HUES64 (cell line): ENCODE results near the gene LZIC.
"Not testable (repeated sequence)": the region's sequence is repeated elsewhere in the genome, so short reads cannot be mapped to it uniquely, and the experiment has no call there.

ENCODE experiments used
- H3K27ac ChIP-seq: 2 replicates; pipeline ENCODE4 v1.7.0; 2013; ENCODE audit warnings: low read depth, low read length, inconsistent platforms
- H3K27me3 ChIP-seq: 2 replicates; pipeline ENCODE4 v1.6.1; 2013; ENCODE audit warnings: mild to moderate bottlenecking, low read length; ENCODE audit not compliant: insufficient read depth
- H3K36me3 ChIP-seq: 2 replicates; pipeline ENCODE4 v1.6.1; 2013; ENCODE audit warnings: mild to moderate bottlenecking, low read length; ENCODE audit not compliant: insufficient read depth
- H3K4me1 ChIP-seq: 2 replicates; pipeline ENCODE4 v1.6.1; 2013; ENCODE audit warnings: mild to moderate bottlenecking, low read length, moderate library complexity; ENCODE audit not compliant: insufficient read depth
- H3K4me3 ChIP-seq: 2 replicates; pipeline ENCODE4 v1.5.1; 2013; ENCODE audit warnings: mild to moderate bottlenecking, low read length, moderate library complexity
- H3K9ac ChIP-seq: 2 replicates; pipeline ENCODE4 v1.6.1; 2013; ENCODE audit warnings: mild to moderate bottlenecking, low read depth, low read length
- H3K9me3 ChIP-seq: 2 replicates; pipeline ENCODE4 v1.6.1; 2013; ENCODE audit warnings: low read depth, low read length; ENCODE audit not compliant: insufficient read depth
- WGBS: fragments of 150-250, 120-280 bp; methylation state at CpG from one replicate; pipeline ENCODE4 v1.1.7; 2013; ENCODE audit warnings: missing lambda C conversion rate; 5-methylcytosine and 5-hydroxymethylcytosine counted together

Gene LZIC

DNA sequence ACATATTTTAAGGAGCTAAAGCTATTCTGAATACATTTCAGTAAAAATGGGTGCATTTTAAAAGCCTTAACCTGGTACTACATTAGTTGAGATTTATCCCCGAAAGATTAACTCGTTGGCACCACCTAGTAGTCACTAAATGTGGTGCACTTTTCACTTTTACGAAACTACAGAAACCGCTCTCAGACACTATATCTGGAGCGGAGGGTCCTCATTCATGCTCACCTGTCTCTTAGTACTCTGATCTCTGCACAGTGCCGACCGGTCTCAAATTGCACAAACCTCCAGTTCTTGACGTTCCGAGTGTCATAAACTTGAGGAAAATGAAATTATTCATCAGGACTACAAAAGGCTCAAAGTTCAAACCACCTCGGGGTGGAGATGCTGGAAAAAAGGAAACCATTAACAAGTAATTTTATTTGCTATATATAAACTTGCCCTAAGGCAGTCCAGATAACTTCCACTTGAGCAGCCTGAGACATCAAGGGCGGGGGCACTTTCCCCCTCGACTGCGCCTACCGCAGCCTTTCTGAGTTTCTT is 722 bp downstream of the LZIC start:
- Histone ChIP-seq H3K4me3 (peak overlapping the region; percentile 81), H3K9me3 (no peaks in the 10 kb centered on the region), H3K36me3 (peaks cover 7% of the 10 kb centered on the region; the same call in 1 of the 2 replicates), H3K9ac (peak overlapping the region; percentile 84), H3K27me3 (no peaks in the 10 kb centered on the region), H3K4me1 (no peaks in the 10 kb centered on the region), H3K27ac (peak overlapping the region; percentile 87)
- 3% methylated on average over 13 of the region's 14 CpGs for WGBS

DNA sequence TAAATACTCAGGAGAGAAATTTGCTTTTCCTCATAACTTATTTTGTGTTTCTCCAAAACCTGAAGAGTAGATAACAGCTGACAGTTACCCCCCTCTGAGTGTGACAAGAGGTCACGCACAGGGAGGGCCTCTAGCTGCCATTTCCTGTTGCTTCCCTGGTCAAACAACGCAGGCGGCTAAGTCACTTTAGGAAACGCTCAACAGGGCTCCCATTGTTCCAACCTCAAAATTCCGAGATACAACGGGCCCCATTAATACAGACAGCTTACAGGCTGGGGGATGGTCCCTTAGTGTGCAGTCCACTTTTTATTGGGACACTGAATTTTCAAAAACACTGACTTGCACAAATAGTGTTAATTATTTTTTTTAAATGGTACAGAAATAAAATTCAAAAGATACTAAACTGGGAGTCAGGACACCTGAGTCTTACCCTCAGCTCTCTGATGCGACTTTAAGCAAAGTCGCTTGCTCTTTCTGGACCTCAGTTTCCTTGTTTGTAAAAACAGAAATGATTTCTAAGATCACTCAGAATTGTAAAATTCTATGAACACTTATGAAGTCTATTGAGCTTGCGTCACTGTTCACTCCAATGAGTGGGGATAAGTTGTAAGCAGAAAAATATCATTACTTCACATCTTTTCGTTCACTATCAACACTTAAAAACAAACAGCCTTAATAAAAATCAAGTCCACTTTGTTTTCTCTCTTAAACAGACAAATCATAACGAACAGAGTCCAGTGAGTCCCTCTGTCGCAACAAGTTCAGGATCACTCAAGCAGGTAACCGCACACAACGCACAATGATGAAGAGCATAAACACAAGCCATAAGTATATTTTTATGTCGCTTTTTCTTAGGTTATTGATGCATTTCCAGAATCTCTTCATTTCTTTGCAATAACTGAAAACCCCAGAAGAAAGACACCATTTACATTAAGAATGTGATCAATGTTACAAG is 13.5 kb downstream of the LZIC start:
- Histone ChIP-seq H3K4me1 (peaks cover 31% of the 10 kb centered on the region), H3K27me3 (no peaks in the 10 kb centered on the region), H3K4me3 (no peak overlapping the region), H3K27ac (peak overlapping the region; percentile 81), H3K9ac (no peak overlapping the region; the same call in 1 of the 2 replicates), H3K9me3 (no peaks in the 10 kb centered on the region), H3K36me3 (peaks cover 31% of the 10 kb centered on the region)
- 51% methylated on average over 14 of the region's 15 CpGs for WGBS

DNA sequence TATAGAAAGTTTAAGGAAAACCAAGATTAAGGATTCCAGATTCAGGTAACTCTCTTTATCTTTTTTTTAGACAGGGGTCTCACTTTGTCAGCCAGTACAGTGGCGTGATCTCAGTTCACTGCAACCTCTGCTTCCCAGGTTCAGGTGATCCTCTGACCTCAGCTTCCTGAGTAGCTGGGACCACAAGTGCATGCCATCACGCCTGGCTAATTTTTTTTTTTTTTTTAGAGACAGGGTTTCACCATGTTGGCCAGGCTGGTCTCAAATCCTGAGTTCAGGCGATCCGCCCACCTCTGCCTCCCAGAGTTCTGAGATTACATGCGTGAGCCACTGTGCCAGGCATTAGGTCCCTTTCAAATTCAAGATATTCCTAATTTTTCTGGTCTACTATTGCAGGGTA is 15.9 kb downstream of the LZIC start:
- Histone ChIP-seq H3K4me3 (no peak overlapping the region), H3K9ac (no peak overlapping the region), H3K4me1 (peaks cover 40% of the 10 kb centered on the region), H3K27ac (peak overlapping the region; percentile 53; the same call in 1 of the 2 replicates), H3K27me3 (no peaks in the 10 kb centered on the region), H3K36me3 (peaks cover 18% of the 10 kb centered on the region), H3K9me3 (no peaks in the 10 kb centered on the region)
- 80% methylated on average over 5 of the region's 5 CpGs for WGBS

DNA sequence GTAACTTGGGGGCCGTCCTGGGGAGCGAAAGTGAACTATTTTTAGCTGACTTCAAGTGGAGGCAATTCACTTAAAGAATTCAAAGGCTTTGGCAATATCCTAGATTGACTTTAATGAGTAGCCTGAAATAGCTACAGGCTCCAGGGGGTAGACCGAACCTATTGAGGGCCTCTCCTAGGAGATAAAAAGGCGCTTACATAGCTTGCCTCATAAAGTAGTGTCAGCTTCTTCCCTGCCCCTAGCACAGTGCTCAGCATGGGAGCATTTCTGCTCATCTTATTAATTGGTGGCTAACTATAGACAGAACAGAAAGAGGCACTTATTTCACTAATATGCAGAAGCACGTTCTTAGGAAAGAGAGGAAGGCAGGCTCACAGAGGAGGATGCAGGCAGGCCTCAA is 20.8 kb downstream of the LZIC start:
- H3K4me1 ChIP-seq, result peaks cover 26% of the 10 kb centered on the region
- H3K27ac ChIP-seq, result peak overlapping the region; percentile 51; the same call in 1 of the 2 replicates
- H3K9ac ChIP-seq, result no peak overlapping the region
- H3K27me3 ChIP-seq, result no peaks in the 10 kb centered on the region
- H3K9me3 ChIP-seq, result no peaks in the 10 kb centered on the region
- WGBS, result 40% methylated on average over 5 of the region's 5 CpGs
- H3K36me3 ChIP-seq, result no peaks in the 10 kb centered on the region
- 0 out of 2 replicates have a peak overlapping the region, but pooled peaks have one; percentile 2 for H3K4me3 ChIP-seq

DNA sequence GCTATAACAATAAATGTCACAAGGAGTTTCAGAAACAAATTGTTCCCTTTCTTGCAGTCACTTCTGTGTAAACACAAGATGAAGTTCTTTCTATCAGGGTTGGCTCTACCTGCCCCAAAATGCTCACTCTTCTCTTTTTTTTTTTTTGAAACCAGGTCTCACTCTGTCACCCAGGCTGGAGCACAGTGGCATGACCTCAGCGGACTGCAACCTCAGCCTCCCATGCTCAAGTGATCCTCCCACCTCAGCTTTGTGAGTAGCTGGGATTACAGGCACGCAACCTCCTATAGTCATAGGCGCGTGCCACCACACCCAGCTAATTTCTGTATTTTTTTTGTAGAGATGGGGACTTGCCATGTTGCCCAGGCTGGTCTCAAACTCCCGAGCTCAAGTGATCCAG is 22.6 kb downstream of the LZIC start:
- WGBS, result 91% methylated on average over 5 of the region's 5 CpGs
- H3K4me1 ChIP-seq, result peaks cover 21% of the 10 kb centered on the region
- no peak overlapping the region for H3K9ac ChIP-seq
- H3K36me3 ChIP-seq, result no peaks in the 10 kb centered on the region
- no peaks in the 10 kb centered on the region for H3K9me3 ChIP-seq
- no peak overlapping the region for H3K4me3 ChIP-seq
- H3K27ac ChIP-seq, result no peak overlapping the region
- no peaks in the 10 kb centered on the region for H3K27me3 ChIP-seq

DNA sequence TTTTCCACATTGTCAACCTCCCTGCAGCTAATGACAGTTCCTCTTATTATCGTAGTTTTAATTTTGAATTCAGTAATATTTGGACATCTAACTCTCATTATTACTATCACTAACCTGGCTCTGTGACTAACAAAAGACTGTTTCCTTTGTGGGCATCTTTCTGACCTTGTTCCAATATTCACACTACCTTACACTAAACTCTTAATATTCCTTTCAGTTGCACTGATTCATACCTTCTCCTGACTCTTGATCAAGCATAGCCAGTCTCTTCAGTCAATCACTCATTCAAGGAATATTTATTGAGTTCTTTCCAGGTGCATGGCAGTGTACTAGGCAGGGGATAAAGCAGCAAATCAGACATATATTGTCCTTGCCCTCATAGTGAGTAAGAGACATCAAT is 25.3 kb downstream of the LZIC start:
- Histone ChIP-seq H3K27ac (no peak overlapping the region), H3K27me3 (no peaks in the 10 kb centered on the region), H3K4me3 (no peak overlapping the region), H3K4me1 (peaks cover 18% of the 10 kb centered on the region), H3K36me3 (no peaks in the 10 kb centered on the region), H3K9me3 (no peaks in the 10 kb centered on the region), H3K9ac (no peak overlapping the region)
- 94% methylated on average over 1 of the region's 1 CpG for WGBS

DNA sequence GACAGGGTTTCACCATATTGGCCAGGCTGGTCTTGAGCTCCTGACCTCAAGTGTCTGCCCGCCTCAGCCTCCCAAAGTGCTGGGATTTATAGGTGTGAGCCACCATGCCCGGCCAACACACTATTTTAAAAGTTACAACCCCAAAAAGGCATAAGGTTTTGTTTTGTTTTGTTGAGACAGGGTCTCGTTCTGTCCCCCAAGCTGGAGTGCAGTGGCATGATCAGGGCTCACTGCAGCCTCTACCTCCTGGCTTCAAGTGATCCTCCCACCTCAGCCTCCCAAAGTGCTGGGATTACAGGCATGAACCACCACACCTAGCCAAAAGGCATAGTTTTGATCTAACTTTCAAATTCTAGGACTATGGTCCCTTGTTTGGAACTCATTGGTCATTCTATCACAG is 25.7 kb downstream of the LZIC start:
- H3K9me3 ChIP-seq, H3K9ac ChIP-seq, H3K4me3 ChIP-seq, H3K36me3 ChIP-seq, H3K27me3 ChIP-seq, H3K27ac ChIP-seq: not testable (repeated sequence)
- H3K4me1 ChIP-seq, result peaks cover 14% of the 10 kb centered on the region
- 85% methylated on average over 2 of the region's 3 CpGs for WGBS

DNA sequence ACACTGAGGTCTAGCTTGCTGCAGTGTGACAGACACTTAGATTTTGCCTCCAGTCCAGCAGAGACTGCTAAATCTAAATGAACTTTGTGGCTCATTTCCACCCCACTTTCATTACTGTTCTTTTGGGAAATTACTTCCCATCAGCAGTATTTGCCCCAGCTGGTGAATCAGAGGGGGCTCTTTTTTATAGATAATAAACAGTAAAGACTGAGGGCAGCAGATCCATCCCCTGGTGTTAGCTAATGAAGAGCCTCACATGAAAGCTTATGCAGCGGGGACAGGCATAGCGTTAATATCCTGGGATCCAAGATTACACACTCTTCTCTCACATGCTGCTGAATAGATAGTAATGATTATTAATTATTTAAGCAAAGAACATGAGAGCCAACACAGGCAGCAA is 26.7 kb downstream of the LZIC start:
- WGBS, result 80% methylated on average over 1 of the region's 2 CpGs
- no peak overlapping the region for H3K9ac ChIP-seq
- H3K9me3 ChIP-seq, result no peaks in the 10 kb centered on the region
- H3K27me3 ChIP-seq, result no peaks in the 10 kb centered on the region
- no peak overlapping the region for H3K27ac ChIP-seq
- H3K4me3 ChIP-seq, result no peak overlapping the region
- H3K36me3 ChIP-seq, result no peaks in the 10 kb centered on the region
- H3K4me1 ChIP-seq, result peaks cover 7% of the 10 kb centered on the region; the same call in 1 of the 2 replicates

DNA sequence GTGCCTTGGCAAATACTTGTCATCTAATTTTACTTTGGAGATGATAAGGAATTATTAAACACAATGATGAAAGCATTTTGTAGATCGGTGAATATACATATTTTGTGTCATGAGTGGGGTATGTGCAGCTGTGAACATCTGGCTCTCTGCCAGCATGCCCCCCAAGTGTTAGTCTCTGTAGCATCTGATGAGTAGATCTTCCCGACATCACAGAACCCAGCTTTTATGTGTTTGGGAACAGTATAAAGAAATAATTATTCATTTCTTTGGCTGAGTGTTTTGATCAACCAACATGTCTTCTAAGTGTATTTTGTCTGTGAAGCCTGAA is 28.6 kb downstream of the LZIC start:
- H3K27me3 ChIP-seq, result no peaks in the 10 kb centered on the region
- H3K9ac ChIP-seq, result no peak overlapping the region
- no peaks in the 10 kb centered on the region for H3K9me3 ChIP-seq
- H3K4me3 ChIP-seq, result no peak overlapping the region
- no peaks in the 10 kb centered on the region for H3K36me3 ChIP-seq
- no peak overlapping the region for H3K27ac ChIP-seq
- peaks cover 10% of the 10 kb centered on the region; the same call in 1 of the 2 replicates for H3K4me1 ChIP-seq
- 94% methylated on average over 2 of the region's 2 CpGs for WGBS

DNA sequence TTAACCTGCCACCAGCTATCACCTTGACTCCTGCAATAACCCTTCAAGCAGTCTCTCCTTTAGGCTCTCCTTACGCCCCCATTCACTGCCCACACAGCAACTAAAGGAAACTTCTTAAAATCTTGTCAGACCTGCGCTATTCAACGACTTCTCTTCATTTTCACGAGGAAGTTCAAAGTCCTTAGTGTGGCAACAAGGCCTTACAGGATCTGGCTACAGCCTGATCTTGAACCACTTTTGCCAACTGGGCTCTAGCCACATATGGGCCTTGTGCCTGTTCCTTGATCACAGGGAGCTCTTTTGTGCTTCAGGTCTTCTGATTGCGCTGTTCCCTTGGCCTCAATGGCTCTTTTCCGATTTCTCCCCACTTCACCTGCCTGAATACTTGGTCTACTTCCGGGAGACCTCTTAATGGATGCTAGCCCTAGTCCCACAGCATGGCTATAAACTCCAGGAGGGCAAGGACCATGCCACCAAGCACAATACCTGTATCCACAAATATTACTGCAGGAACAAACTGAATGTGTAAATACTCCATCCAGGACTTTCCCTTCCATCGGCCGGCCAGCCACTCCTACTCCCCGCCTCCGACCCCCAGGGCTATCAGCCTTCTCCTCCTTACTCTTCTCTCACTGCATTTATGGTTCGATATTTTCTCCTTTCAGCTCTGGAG is 30.8 kb downstream of the LZIC start:
- Histone ChIP-seq H3K4me3 (no peak overlapping the region), H3K9me3 (no peaks in the 10 kb centered on the region), H3K27ac (no peak overlapping the region), H3K9ac (no peak overlapping the region), H3K36me3 (no peaks in the 10 kb centered on the region), H3K27me3 (no peaks in the 10 kb centered on the region), H3K4me1 (peaks cover 15% of the 10 kb centered on the region; the same call in 1 of the 2 replicates)
- WGBS, result 88% methylated on average over 12 of the region's 12 CpGs
